ENCODE data around the gene VDAC2.
"Not testable (repeated sequence)": the region's sequence is repeated elsewhere in the genome, so short reads cannot be mapped to it uniquely, and the experiment has no call there.

Gene VDAC2

DNA sequence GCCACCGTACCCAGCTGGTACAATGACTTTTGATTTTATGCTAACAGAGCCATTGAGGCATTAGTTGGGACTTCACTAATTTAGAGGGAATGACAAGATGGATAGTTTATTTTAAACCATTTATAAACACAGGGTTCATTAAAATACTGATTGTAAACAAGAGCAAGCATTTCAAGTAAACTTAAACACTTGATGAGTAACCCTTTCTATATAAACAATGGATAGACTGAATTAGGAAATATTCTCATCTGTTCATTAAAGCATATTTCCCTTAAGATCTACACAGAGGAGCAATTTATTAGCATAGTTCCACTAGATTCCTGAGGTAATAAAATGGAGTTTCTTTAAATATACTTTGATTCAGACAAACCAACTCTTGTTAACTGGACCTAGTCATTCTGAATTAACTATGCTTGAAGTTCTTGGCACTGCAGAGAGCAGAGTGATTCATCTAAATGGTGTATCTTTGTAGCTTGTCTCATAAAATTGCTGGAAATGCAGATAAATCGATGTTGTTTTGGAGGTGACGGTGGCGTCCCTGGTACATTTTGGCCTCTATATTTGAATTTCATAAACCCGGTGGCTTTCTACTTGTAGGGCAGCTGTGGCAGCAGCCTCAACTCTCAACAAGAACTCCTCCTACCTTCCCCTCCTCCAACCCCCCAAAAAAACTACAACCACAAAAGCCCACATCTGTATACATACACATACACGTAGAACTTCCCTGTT lies 15.4 kb upstream of the VDAC2 start:
- Histone ChIP-seq H3K9me3 (ENCODE audit: low read depth, low read length) (no peaks in the 10 kb centered on the region), H3K27ac (no peak overlapping the region), H3K9ac (ENCODE audit: insufficient read length) (no peak overlapping the region), H3K4me3 (no peak overlapping the region), H3K36me3 (ENCODE audit: insufficient read depth, low read length) (no peaks in the 10 kb centered on the region)
- TF ChIP-seq FOXP2 (optimal IDR thresholded peaks at IDR 0.05; ENCODE audit: control extremely low read depth, extremely low read length, insufficient read depth) (no peak), POLR2AphosphoS5 (IDR thresholded peaks at IDR 0.05; ENCODE audit: borderline replicate concordance, low read depth, low read length) (no peak), EZH2 (IDR thresholded peaks at IDR 0.05) (no peak)
- no peak for DNase-seq (ENCODE audit: low read depth, low spot score)

GRCh38 chr10:75197066-75197465 lies 13.5 kb upstream of the VDAC2 start:
- no peaks in the 10 kb centered on the region for H3K9me3 ChIP-seq (ENCODE audit: low read depth, low read length)
- H3K27ac ChIP-seq, result no peak overlapping the region
- no peak overlapping the region for H3K9ac ChIP-seq (ENCODE audit: insufficient read length)
- no peak for DNase-seq (ENCODE audit: low read depth, low spot score)
- no peak overlapping the region for H3K4me3 ChIP-seq
- H3K36me3 ChIP-seq (ENCODE audit: insufficient read depth, low read length), result no peaks in the 10 kb centered on the region
- no peak for TF ChIP-seq POLR2AphosphoS5 (IDR thresholded peaks at IDR 0.05; ENCODE audit: borderline replicate concordance, low read depth, low read length)
- no peak for TF ChIP-seq EZH2 (IDR thresholded peaks at IDR 0.05)
- TF ChIP-seq FOXP2 (optimal IDR thresholded peaks at IDR 0.05; ENCODE audit: control extremely low read depth, extremely low read length, insufficient read depth), result no peak

GRCh38 chr10:75197906-75198305 lies 12.7 kb upstream of the VDAC2 start:
- no peak for TF ChIP-seq FOXP2 (optimal IDR thresholded peaks at IDR 0.05; ENCODE audit: control extremely low read depth, extremely low read length, insufficient read depth)
- no peak for TF ChIP-seq EZH2 (IDR thresholded peaks at IDR 0.05)
- no peak for TF ChIP-seq POLR2AphosphoS5 (IDR thresholded peaks at IDR 0.05; ENCODE audit: borderline replicate concordance, low read depth, low read length)
- DNase-seq (ENCODE audit: low read depth, low spot score), result no peak
- Histone ChIP-seq H3K9me3 (ENCODE audit: low read depth, low read length) (no peaks in the 10 kb centered on the region), H3K36me3 (ENCODE audit: insufficient read depth, low read length) (no peaks in the 10 kb centered on the region), H3K4me3 (no peak overlapping the region), H3K9ac (ENCODE audit: insufficient read length) (no peak overlapping the region), H3K27ac (no peak overlapping the region)

- not testable (repeated sequence) for H3K9me3 ChIP-seq (ENCODE audit: low read depth, low read length); H3K9ac ChIP-seq (ENCODE audit: insufficient read length); H3K27ac ChIP-seq; DNase-seq (ENCODE audit: low read depth, low spot score); H3K4me3 ChIP-seq; H3K36me3 ChIP-seq (ENCODE audit: insufficient read depth, low read length)
These were observed 10.6 kb upstream of the VDAC2 start for GRCh38 chr10:75199949-75200348.

DNA sequence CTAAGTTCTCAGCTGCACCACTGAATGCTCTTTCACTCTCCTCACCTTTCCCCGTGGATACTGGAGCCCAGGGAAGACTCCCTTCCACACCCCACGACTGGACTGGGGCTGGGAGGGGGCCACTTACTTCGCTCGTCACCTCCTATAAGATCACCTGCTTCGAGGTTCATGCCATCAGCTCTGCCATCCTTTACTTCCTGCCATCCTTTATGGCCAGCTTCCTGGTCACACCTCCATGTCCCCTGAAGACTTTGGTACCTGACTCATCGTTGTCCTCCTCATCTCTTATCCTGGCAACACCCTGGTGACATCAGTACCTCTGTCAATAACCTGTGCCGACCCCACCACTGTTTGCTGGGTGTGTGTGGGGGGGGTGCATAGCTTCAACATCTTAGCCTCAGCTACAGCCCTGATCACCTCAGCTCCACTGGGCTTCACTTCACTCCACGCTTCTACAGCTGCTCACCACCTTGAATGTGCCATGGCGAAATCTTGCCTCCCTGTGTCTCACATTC lies 8.7 kb upstream of the VDAC2 start:
- Histone ChIP-seq H3K9ac (ENCODE audit: insufficient read length) (no peak overlapping the region), H3K27ac (no peak overlapping the region)
- TF ChIP-seq FOXP2 (optimal IDR thresholded peaks at IDR 0.05; ENCODE audit: control extremely low read depth, extremely low read length, insufficient read depth), result no peak
- no peak for TF ChIP-seq POLR2AphosphoS5 (IDR thresholded peaks at IDR 0.05; ENCODE audit: borderline replicate concordance, low read depth, low read length)
- no peak for TF ChIP-seq EZH2 (IDR thresholded peaks at IDR 0.05)

DNA sequence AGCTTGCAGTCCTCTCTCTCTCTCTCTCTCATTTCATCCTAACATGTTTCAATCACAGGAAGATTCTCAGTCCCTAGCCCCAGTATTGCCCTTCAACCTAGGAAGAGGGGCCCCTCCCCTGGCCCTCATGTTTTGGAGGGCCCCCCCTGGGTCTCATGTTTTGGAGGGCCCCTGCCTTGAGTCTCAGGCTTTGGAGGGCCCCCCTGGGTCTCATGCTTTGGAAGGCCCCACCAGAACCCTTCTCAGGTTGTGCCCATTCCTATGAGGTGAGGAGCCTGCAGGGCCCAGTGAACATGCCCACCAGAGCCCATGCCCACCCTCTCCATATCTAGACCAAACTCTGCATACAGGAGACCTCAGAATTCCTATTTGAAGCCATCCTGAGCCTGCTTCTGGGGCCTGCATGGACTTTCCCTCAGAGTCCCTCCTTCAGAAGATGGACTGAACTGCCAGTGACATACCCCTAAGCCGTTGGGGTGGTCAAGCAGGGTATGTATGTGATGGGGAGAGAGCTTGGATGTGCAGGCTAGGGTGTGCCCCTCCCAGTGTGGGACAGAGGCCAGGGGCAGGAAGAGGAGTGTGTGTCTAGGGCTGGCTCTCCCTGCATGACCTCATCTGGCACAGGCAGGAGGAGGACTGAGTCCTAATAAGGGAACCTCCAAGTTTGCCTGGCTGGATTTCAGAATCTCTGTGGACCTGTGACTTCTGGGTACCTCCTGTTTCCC lies 8.1 kb upstream of the VDAC2 start:
- no peaks in the 10 kb centered on the region for H3K36me3 ChIP-seq (ENCODE audit: insufficient read depth, low read length)
- H3K27ac ChIP-seq, result no peak overlapping the region
- TF ChIP-seq FOXP2 (optimal IDR thresholded peaks at IDR 0.05; ENCODE audit: control extremely low read depth, extremely low read length, insufficient read depth), result no peak
- no peak for TF ChIP-seq POLR2AphosphoS5 (IDR thresholded peaks at IDR 0.05; ENCODE audit: borderline replicate concordance, low read depth, low read length)
- TF ChIP-seq EZH2 (IDR thresholded peaks at IDR 0.05), result no peak
- no peak overlapping the region for H3K9ac ChIP-seq (ENCODE audit: insufficient read length)
- DNase-seq (ENCODE audit: low read depth, low spot score), result no peak
- no peaks in the 10 kb centered on the region for H3K9me3 ChIP-seq (ENCODE audit: low read depth, low read length)
- H3K4me3 ChIP-seq, result no peak overlapping the region

More for the DNA sequence above, 8.7 kb upstream of the VDAC2 start:
- H3K9me3 ChIP-seq (ENCODE audit: low read depth, low read length), result no peaks in the 10 kb centered on the region
- no peak overlapping the region for H3K4me3 ChIP-seq
- no peak for DNase-seq (ENCODE audit: low read depth, low spot score)
- no peaks in the 10 kb centered on the region for H3K36me3 ChIP-seq (ENCODE audit: insufficient read depth, low read length)

DNA sequence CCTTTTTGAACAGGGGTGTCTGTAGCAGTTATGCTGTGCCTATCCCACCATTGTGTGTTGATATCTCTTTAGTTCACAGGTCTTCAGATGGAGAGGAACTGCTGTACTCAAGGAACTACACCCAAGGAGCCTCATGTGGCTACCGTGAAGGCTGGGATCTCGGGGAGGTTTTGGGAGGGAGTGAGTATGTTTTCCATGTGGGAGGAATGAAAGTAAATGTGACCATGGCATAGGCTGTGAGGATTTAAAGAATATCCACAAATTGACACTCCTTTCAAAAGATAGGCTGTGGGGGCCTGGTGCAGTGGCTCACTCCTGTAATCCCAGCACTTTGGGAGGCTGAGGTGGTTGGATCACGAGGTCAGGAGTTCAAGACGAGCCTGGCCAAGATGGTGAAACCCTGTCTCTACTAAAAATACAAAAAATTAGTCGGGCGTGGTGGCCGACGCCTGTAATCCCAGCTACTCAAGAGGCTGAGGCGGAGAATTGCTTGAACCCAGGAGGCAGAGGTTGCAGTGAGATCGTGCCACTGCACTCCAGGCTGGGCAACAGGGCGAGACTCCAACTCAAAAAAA lies 7.5 kb upstream of the VDAC2 start:
- H3K27ac ChIP-seq; H3K9me3 ChIP-seq (ENCODE audit: low read depth, low read length); DNase-seq (ENCODE audit: low read depth, low spot score): not testable (repeated sequence)

GRCh38 chr10:75203724-75204123 lies 6.9 kb upstream of the VDAC2 start:
- H3K27ac ChIP-seq, result no peak overlapping the region
- DNase-seq (ENCODE audit: low read depth, low spot score), result no peak
- H3K4me3 ChIP-seq, result no peak overlapping the region
- H3K9ac ChIP-seq (ENCODE audit: insufficient read length), result no peak overlapping the region
- H3K36me3 ChIP-seq (ENCODE audit: insufficient read depth, low read length), result no peaks in the 10 kb centered on the region
- no peaks in the 10 kb centered on the region for H3K9me3 ChIP-seq (ENCODE audit: low read depth, low read length)
- TF ChIP-seq FOXP2 (optimal IDR thresholded peaks at IDR 0.05; ENCODE audit: control extremely low read depth, extremely low read length, insufficient read depth), result no peak

More for the DNA sequence above, 7.5 kb upstream of the VDAC2 start:
- H3K4me3 ChIP-seq; H3K9ac ChIP-seq (ENCODE audit: insufficient read length); H3K36me3 ChIP-seq (ENCODE audit: insufficient read depth, low read length): not testable (repeated sequence)
